OCI-LY7 (cell line): ENCODE measurements around the gene SMURF1.

Source experiments
- CTCF ChIP-seq: fragments of 200-600 bp; sonication (generic); conservative IDR thresholded peaks from 2 replicates; pipeline ENCODE4 v1.5.1; 2014; ENCODE audit warnings: mild to moderate bottlenecking, antibody characterized with exemption, low read length, moderate library complexity, mixed read lengths
- EZH2phosphoT487 ChIP-seq: fragments of 200-600 bp; sonication (generic); IDR thresholded peaks from 2 replicates; pipeline ENCODE4 v1.6.1; 2018; ENCODE audit warnings: low read depth, borderline replicate concordance, mild to moderate bottlenecking, mixed run types, antibody characterized with exemption, low read length, moderate library complexity, mixed read lengths

GRCh38 chr7:99165816-99166215, 21.9 kb upstream of the SMURF1 start:
- TF ChIP-seq CTCF (no peak), EZH2phosphoT487 (no peak)
